HG03159 (cell line): ENCODE measurements around the gene REEP5.

Experiments
- ATAC-seq: cut with Tn5 transposase; IDR thresholded peaks from one replicate; pipeline ENCODE4 v1.9.1; 2021; ENCODE audit warnings: mild to moderate bottlenecking, moderate library complexity; ENCODE audit not compliant: unreplicated experiment

The REEP5 gene

GRCh38 chr5:112848116-112848811, 73.8 kb downstream of the REEP5 start:
- ATAC-seq = peak; percentile 99

- ATAC-seq = no peak
Measured at GRCh38 chr5:112847306-112847705, 74.7 kb downstream of the REEP5 start.

- ATAC-seq = no peak
Measured at GRCh38 chr5:112846556-112846955, 75.5 kb downstream of the REEP5 start.

- ATAC-seq = no peak
Measured at GRCh38 chr5:112844489-112844888, 77.5 kb downstream of the REEP5 start.

GRCh38 chr5:112833971-112834370, 88.1 kb downstream of the REEP5 start:
- no peak for ATAC-seq

GRCh38 chr5:112830378-112830777, 91.6 kb downstream of the REEP5 start:
- no peak for ATAC-seq
